RWPE1 (cell line): ENCODE data around the gene MTRR.

Source experiments
- CTCF ChIA-PET: fragments of 350-600 bp; sonication (Branson Sonifier 250); formaldehyde crosslinking; extraction: SDS; loops from one replicate; lab custom pipeline; 2021; lab: Yijun Ruan, JAX
- POLR2A ChIA-PET: fragments of 400-600 bp; formaldehyde crosslinking; extraction: SDS; loops from one replicate; lab custom pipeline; 2020; ENCODE audit warnings: antibody characterized with exemption; ENCODE audit not compliant: low non-redundant PET; lab: Yijun Ruan, JAX
- DNase-seq: peaks from one replicate; pipeline ENCODE4 v3.0.0; 2012; ENCODE audit warnings: low spot score
- H3K27ac ChIP-seq: fragments of 450-650 bp; 2 replicates; pipeline ENCODE4 v1.5.1; 2017
- CTCF ChIP-seq: fragments of 450-650 bp; conservative IDR thresholded peaks from 2 replicates; pipeline ENCODE4 v1.5.1; 2017; ENCODE audit warnings: low read depth, mild to moderate bottlenecking

MTRR gene

GRCh38 chr5:7828269-7828668 is 40.7 kb upstream of the MTRR start:
- ChIA-PET CTCF (interaction anchor here (0.7 to 0.9 kb wide), 2 partner anchors 9 to 36 kb away, joined by 3 read pairs; no protein-coding TSS in a partner anchor), POLR2A (no interaction called here)
- H3K27ac ChIP-seq, result no peak overlapping the region
- no peak for DNase-seq
- TF ChIP-seq CTCF, result no peak

GRCh38 chr5:7834982-7835381 is 34.0 kb upstream of the MTRR start:
- ChIA-PET POLR2A (no interaction called here), CTCF (no interaction called here)
- no peak for DNase-seq
- H3K27ac ChIP-seq, result no peak overlapping the region
- no peak for TF ChIP-seq CTCF

- CTCF ChIA-PET, result no interaction called here
- POLR2A ChIA-PET, result no interaction called here
- no peak for TF ChIP-seq CTCF
- no peak overlapping the region for H3K27ac ChIP-seq
- DNase-seq, result no peak
Observed at GRCh38 chr5:7837403-7837802, 31.5 kb upstream of the MTRR start.

GRCh38 chr5:7842531-7842930 is 26.4 kb upstream of the MTRR start:
- H3K27ac ChIP-seq, result no peak overlapping the region
- ChIA-PET POLR2A (no interaction called here), CTCF (no interaction called here)
- DNase-seq, result no peak
- TF ChIP-seq CTCF, result no peak

GRCh38 chr5:7844901-7845300 is 24.0 kb upstream of the MTRR start:
- TF ChIP-seq CTCF, result no peak
- H3K27ac ChIP-seq, result no peak overlapping the region
- POLR2A ChIA-PET, result no interaction called here
- CTCF ChIA-PET, result interaction anchor here (0.6 kb wide), 1 partner anchor 11 kb away, joined by 3 read pairs; no protein-coding TSS in a partner anchor
- no peak for DNase-seq

- POLR2A ChIA-PET, result no interaction called here
Observed at GRCh38 chr5:7845557-7845956, 23.4 kb upstream of the MTRR start.

More at GRCh38 chr5:7845557-7845956, 23.4 kb upstream of the MTRR start:
- CTCF ChIA-PET, result interaction anchor here (0.6 kb wide), 1 partner anchor 11 kb away, joined by 3 read pairs; no protein-coding TSS in a partner anchor
- no peak for TF ChIP-seq CTCF
- no peak overlapping the region for H3K27ac ChIP-seq
- DNase-seq, result no peak
